CD8-positive, alpha-beta memory T cell (primary cell): ENCODE measurements around the gene IFNGR1. TPM values are rescaled to one million over a fixed set of nuclear protein-coding genes. Genes with fewer than 3 reads are reported as not detected.
A peak's percentile ranks its signal among the peaks of the same experiment; 100 is the strongest.

Experiments used
- CTCF ChIA-PET: fragments of 350-600 bp; sonication (Branson Sonifier 250); formaldehyde crosslinking; loops from one replicate; lab custom pipeline; 2021; ENCODE audit warnings: antibody characterized with exemption; lab: Charles Lee
- POLR2A ChIA-PET: fragments of 350-600 bp; sonication (Branson Sonifier 250); formaldehyde crosslinking; loops from one replicate; lab custom pipeline; 2021; ENCODE audit warnings: antibody characterized with exemption; lab: Charles Lee
- DNase-seq, 5 donors: peaks; one replicate each; pipeline versions ENCODE4 v3.0.0 to v3.0.0-alpha.2; 2020 to 2022; ENCODE audit warnings: mixed read lengths in 1 of 5
- H3K27ac ChIP-seq: one replicate; pipeline ENCODE4 v1.7.0; 2013; ENCODE audit warnings: low read depth, mild to moderate bottlenecking, low read length, moderate library complexity
- H3K27me3 ChIP-seq: 2 replicates; pipeline ENCODE4 v1.7.0; 2013; ENCODE audit warnings: low read length, mild to moderate bottlenecking; ENCODE audit not compliant: insufficient read depth, poor library complexity, severe bottlenecking
- H3K36me3 ChIP-seq: 2 replicates; pipeline ENCODE4 v1.7.0; 2013; ENCODE audit warnings: mild to moderate bottlenecking, low read length, moderate library complexity; ENCODE audit not compliant: insufficient read depth
- H3K4me1 ChIP-seq: 2 replicates; pipeline ENCODE4 v1.7.0; 2013; ENCODE audit warnings: mild to moderate bottlenecking, low read length, moderate library complexity; ENCODE audit not compliant: insufficient read depth
- H3K4me3 ChIP-seq: 2 replicates; pipeline ENCODE4 v1.7.0; 2013; ENCODE audit warnings: mild to moderate bottlenecking, low read length
- H3K9me3 ChIP-seq: 2 replicates; pipeline ENCODE4 v1.7.0; 2013; ENCODE audit warnings: mild to moderate bottlenecking, low read length
- H3K27ac Mint-ChIP-seq, 8 donors: one replicate each; pipeline ENCODE4 v1.8.0; 2020 to 2021; ENCODE audit warnings: mixed read lengths in 8 of 8, mild to moderate bottlenecking in 6 of 8, inconsistent platforms in 3 of 8, moderate library complexity in 3 of 8
- H3K27me3 Mint-ChIP-seq, 2 donors: one replicate each; pipeline ENCODE4 v1.8.0; 2020 to 2021; ENCODE audit warnings: mixed read lengths in 2 of 2, mild to moderate bottlenecking in 1 of 2, moderate library complexity in 1 of 2
- H3K36me3 Mint-ChIP-seq, 3 donors: one replicate each; pipeline ENCODE4 v1.8.0; 2020 to 2021; ENCODE audit warnings: mixed read lengths in 3 of 3, inconsistent platforms in 1 of 3, mild to moderate bottlenecking in 1 of 3
- H3K4me1 Mint-ChIP-seq, 3 donors: one replicate each; pipeline ENCODE4 v1.8.0; 2020 to 2021; ENCODE audit warnings: mixed read lengths in 3 of 3, inconsistent platforms in 1 of 3, mild to moderate bottlenecking in 1 of 3
- H3K4me3 Mint-ChIP-seq, 7 donors: one replicate each; pipeline ENCODE4 v1.8.0; 2020 to 2021; ENCODE audit warnings: mixed read lengths in 7 of 7, mild to moderate bottlenecking in 6 of 7, moderate library complexity in 4 of 7, inconsistent platforms in 2 of 7
- H3K9me3 Mint-ChIP-seq, 5 donors: one replicate each; pipeline ENCODE4 v1.8.0; 2020 to 2022; ENCODE audit warnings: mixed read lengths in 5 of 5, mild to moderate bottlenecking in 3 of 5, moderate library complexity in 2 of 5, inconsistent platforms in 1 of 5
- polyA plus RNA-seq: library from polyadenylated mRNA; unstranded; fragments of 300-500 nt; fragmentation: Illumina TruSeq; gene quantifications from one replicate; pipeline ENCODE4 v1.2.3, GENCODE V29; 2021
- total RNA-seq, 2 experiments: library from RNA; stranded (reverse); gene quantifications; one replicate each; pipeline ENCODE4 v1.2.3, GENCODE V29; 2021

Gene IFNGR1
- total and polyA plus RNA-seq, 3 experiments from 2014 or later: 18.9 to 80.0 (median 19.9) TPM

DNA sequence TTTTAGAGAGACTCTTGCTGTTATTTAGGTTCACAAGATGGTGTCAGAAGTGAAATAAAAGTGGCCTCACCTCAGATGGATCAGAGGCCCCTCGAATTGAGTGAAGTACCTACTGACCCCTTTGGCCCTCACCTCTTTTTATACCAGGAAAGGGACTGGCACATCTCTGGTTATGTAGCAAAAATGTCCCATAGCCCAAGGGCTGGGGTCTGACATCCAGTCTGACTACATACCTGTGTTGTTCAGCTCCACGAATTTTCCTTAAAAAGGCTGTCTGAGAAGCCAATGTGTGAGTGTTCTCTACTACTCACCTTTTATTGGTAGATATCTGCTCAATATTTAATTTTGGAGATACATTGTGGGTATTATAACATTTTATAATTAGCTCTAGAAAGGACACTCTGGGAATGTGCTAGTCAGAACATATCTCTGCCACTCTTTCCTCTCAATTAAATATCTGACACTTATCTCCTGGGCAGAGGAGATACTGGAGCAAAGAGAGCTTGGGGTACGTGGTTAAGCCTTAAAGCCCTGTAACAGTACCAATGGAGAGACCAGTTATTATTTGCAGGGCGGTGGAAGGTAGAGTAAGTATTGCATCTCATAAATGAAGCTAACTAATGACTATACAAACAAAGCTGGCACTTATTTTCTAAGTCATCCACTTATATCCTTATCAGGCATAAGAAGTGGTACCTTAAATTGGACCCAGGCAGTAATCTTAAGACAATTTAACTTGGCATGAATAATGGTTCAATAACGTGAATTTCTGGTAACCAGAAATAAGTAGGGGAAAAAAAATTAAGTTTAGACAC, 25.7 kb downstream of the IFNGR1 start:
- DNase-seq: no peak
- ChIA-PET CTCF (no interaction called here), POLR2A (no interaction called here)
- Histone ChIP-seq H3K27me3 (no peaks in the 10 kb centered on the region), H3K4me1 (no peaks in the 10 kb centered on the region), H3K9me3 (no peaks in the 10 kb centered on the region), H3K36me3 (no peaks in the 10 kb centered on the region), H3K4me3 (no peak overlapping the region), H3K27ac (no peak overlapping the region)
- Mint-ChIP-seq H3K9me3 (peaks cover 0 to 1% (median 0%) of the 10 kb centered on the region in 5 donors), H3K36me3 (peaks cover 3 to 12% (median 10%) of the 10 kb centered on the region in 3 donors), H3K4me3 (no peak overlapping the region), H3K27me3 (no peaks in the 10 kb centered on the region), H3K4me1 (peaks cover 21 to 31% (median 27%) of the 10 kb centered on the region in 3 donors), H3K27ac (peak overlapping the region in 1 of 8 donors; percentile 21)

DNA sequence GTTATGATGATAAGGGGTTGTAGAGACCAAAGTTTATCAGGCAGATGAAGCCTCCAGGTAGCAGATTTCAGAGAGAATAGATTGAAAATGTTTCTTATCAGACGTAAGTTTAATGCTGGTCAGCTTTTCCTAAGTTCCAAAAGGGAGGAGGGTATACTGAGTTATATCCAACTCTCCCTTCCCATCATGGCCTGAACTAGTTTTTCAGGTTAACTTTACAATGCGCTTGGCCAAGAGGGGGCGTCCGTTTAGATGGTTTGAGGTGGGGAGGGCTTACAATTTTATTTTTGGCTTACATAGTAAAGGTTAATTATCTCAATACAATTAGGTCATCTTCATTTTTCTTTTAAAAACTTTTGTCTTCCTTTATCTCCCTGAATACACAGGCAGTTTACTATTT, 26.4 kb downstream of the IFNGR1 start:
- peaks cover 0 to 4% (median 0%) of the 10 kb centered on the region in 5 donors for H3K9me3 Mint-ChIP-seq
- Histone ChIP-seq H3K9me3 (no peaks in the 10 kb centered on the region), H3K27me3 (no peaks in the 10 kb centered on the region), H3K4me1 (no peaks in the 10 kb centered on the region), H3K4me3 (no peak overlapping the region), H3K27ac (no peak overlapping the region), H3K36me3 (no peaks in the 10 kb centered on the region)
- no peak for DNase-seq
- ChIA-PET CTCF (no interaction called here), POLR2A (no interaction called here)
- H3K4me3 Mint-ChIP-seq: no peak overlapping the region
- no peak overlapping the region for H3K27ac Mint-ChIP-seq
- H3K27me3 Mint-ChIP-seq: no peaks in the 10 kb centered on the region
- peaks cover 0 to 7% (median 6%) of the 10 kb centered on the region in 3 donors for H3K36me3 Mint-ChIP-seq
- H3K4me1 Mint-ChIP-seq: peaks cover 17 to 24% (median 23%) of the 10 kb centered on the region in 3 donors

DNA sequence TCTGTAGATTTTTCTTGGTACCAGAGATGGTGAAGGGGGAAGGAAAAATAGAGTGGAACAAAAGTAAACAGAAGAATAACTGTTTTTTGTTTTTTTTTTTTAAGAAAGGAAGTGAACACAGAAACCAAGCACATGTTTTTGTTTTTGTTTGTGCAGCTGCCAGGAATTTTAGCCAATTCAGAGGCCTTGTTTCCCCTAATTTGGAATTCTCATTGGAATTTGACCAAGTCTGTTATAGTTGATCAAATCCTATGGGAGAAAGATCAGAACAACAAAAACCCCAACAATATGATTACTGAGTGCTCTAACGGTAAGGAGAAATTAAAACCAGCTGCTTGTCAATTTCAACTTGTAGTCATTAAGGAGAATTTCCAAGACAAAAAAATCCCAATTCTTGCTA, 27.5 kb downstream of the IFNGR1 start:
- no peak for DNase-seq
- H3K27ac ChIP-seq: no peak overlapping the region
- peaks cover 0 to 2% of the 10 kb centered on the region in 2 donors for H3K27me3 Mint-ChIP-seq
- peaks cover 1 to 6% (median 4%) of the 10 kb centered on the region in 5 donors for H3K9me3 Mint-ChIP-seq
- H3K4me1 ChIP-seq: no peaks in the 10 kb centered on the region
- ChIA-PET POLR2A (no interaction called here), CTCF (no interaction called here)
- no peaks in the 10 kb centered on the region for H3K27me3 ChIP-seq
- H3K4me3 Mint-ChIP-seq: no peak overlapping the region
- no peaks in the 10 kb centered on the region for H3K36me3 ChIP-seq
- no peak overlapping the region for H3K4me3 ChIP-seq
- H3K4me1 Mint-ChIP-seq: peaks cover 13 to 16% (median 16%) of the 10 kb centered on the region in 3 donors
- H3K9me3 ChIP-seq: no peaks in the 10 kb centered on the region
- H3K27ac Mint-ChIP-seq: no peak overlapping the region
- peaks cover 0 to 13% (median 1%) of the 10 kb centered on the region in 3 donors for H3K36me3 Mint-ChIP-seq

DNA sequence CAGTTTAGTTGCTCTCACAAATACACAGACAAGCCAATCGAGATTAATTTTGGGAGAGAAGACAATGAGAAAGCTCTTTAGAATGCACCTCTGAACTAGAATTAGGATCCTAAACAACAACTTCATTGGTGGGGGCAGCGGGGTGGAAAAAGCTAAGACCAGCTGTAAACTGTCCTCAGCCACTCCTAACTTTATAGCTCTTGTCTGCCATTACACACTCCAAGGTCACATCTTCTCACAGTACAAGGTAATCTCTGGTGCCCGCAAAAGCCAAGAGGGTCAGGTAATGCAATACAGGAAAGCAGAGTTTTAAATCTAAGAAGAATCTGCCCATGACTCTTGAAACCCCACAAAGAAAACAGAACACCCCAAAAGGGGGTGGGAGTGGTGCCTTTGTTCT, 27.9 kb downstream of the IFNGR1 start:
- peaks cover 9 to 12% (median 12%) of the 10 kb centered on the region in 3 donors for H3K4me1 Mint-ChIP-seq
- no peak overlapping the region for H3K27ac Mint-ChIP-seq
- H3K36me3 Mint-ChIP-seq: peaks cover 0 to 16% (median 0%) of the 10 kb centered on the region in 3 donors
- Histone ChIP-seq H3K36me3 (no peaks in the 10 kb centered on the region), H3K9me3 (no peaks in the 10 kb centered on the region), H3K4me3 (no peak overlapping the region), H3K4me1 (no peaks in the 10 kb centered on the region), H3K27me3 (no peaks in the 10 kb centered on the region), H3K27ac (no peak overlapping the region)
- peaks cover 3 to 10% (median 5%) of the 10 kb centered on the region in 5 donors for H3K9me3 Mint-ChIP-seq
- H3K4me3 Mint-ChIP-seq: no peak overlapping the region
- no peak for DNase-seq
- peaks cover 0 to 2% of the 10 kb centered on the region in 2 donors for H3K27me3 Mint-ChIP-seq
- ChIA-PET CTCF (no interaction called here), POLR2A (no interaction called here)

DNA sequence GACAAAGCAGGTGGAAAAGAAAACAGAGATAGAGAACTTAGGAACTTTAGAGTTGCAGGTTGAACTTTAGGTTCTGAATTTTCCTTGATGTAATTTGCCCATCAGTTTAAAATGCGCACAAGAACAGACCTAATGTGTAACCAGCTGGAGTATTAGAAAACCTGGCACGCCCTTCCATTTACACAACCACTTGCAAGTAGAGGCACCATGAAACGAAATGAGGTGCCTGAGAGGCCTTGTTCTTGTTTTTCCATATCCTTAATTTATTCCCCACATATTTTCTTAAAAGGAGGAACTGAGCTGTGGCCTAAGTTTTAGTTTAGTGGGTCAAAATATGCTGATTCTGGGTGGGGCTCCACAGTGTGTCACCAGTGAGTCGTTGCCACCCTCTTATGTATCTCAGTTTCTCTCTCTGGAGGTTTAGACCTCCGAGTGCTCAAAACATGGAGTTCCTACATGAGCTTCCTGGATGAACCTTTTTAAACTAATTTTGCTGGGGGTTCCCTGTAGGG, 28.5 kb downstream of the IFNGR1 start:
- no peaks in the 10 kb centered on the region for H3K27me3 ChIP-seq
- H3K27me3 Mint-ChIP-seq: peaks cover 0 to 7% of the 10 kb centered on the region in 2 donors
- no peaks in the 10 kb centered on the region for H3K9me3 ChIP-seq
- H3K27ac Mint-ChIP-seq: no peak overlapping the region
- H3K4me1 ChIP-seq: no peaks in the 10 kb centered on the region
- H3K4me3 ChIP-seq: no peak overlapping the region
- no peaks in the 10 kb centered on the region for H3K36me3 ChIP-seq
- H3K4me1 Mint-ChIP-seq: peaks cover 3 to 6% (median 6%) of the 10 kb centered on the region in 3 donors
- peaks cover 0 to 18% (median 0%) of the 10 kb centered on the region in 3 donors for H3K36me3 Mint-ChIP-seq
- ChIA-PET POLR2A (no interaction called here), CTCF (no interaction called here)
- H3K9me3 Mint-ChIP-seq: peaks cover 5 to 12% (median 8%) of the 10 kb centered on the region in 5 donors
- DNase-seq: no peak
- no peak overlapping the region for H3K27ac ChIP-seq
- no peak overlapping the region for H3K4me3 Mint-ChIP-seq

DNA sequence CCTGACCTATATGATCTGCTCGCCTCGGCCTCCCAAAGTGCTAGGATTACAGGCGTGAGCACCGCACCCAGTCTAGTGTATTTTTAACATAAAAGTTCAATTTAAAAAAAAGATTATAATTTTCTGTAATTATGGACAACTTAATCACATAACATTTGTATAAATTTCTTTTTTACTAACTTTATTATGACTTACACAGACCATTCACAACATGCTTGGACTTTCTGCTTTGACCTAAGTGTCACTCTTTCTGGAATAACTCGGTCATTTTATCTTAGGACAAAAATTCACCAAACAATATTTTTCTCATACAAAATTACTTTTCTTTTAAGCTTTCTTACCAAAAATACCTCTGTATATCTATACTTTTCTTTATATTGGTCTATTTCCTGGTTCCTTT, 30.3 kb downstream of the IFNGR1 start:
- POLR2A ChIA-PET: no interaction called here
- peaks cover 7 to 27% (median 23%) of the 10 kb centered on the region in 5 donors for H3K9me3 Mint-ChIP-seq
- Histone ChIP-seq H3K4me3 (no peak overlapping the region), H3K27ac (no peak overlapping the region), H3K27me3 (no peaks in the 10 kb centered on the region), H3K36me3 (no peaks in the 10 kb centered on the region), H3K9me3 (no peaks in the 10 kb centered on the region), H3K4me1 (no peaks in the 10 kb centered on the region)
- no peak overlapping the region for H3K4me3 Mint-ChIP-seq
- H3K27me3 Mint-ChIP-seq: peaks cover 0 to 11% of the 10 kb centered on the region in 2 donors
- H3K27ac Mint-ChIP-seq: no peak overlapping the region
- no peak for DNase-seq
- no peaks in the 10 kb centered on the region for H3K4me1 Mint-ChIP-seq
- CTCF ChIA-PET: interaction anchor here (1.2 kb wide), 1 partner anchor 23 kb away, joined by 3 read pairs; no protein-coding TSS in a partner anchor
- H3K36me3 Mint-ChIP-seq: peaks cover 0 to 29% (median 0%) of the 10 kb centered on the region in 3 donors

DNA sequence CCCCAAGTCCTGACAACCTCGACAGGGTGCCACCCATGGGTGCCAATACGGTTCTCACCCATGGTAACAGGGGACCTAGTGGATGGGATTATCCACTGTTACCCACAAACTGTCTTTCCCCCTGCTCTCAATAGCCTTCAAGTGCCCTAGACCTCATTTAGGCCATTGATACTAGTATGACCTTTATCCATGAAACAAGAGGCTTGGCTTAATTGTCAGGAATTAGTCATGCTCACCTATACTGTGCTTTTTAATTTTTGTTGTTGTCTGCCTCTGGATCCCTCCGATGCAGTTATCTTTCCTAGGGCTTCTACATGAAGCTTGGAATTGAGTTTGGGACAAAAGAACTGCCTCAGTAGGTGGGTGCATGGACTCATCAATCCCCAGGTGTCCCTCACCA, 33.9 kb downstream of the IFNGR1 start:
- POLR2A ChIA-PET: no interaction called here
- H3K27ac Mint-ChIP-seq: no peak overlapping the region
- Histone ChIP-seq H3K4me1 (no peaks in the 10 kb centered on the region), H3K9me3 (peaks cover 7% of the 10 kb centered on the region), H3K4me3 (no peak overlapping the region), H3K36me3 (no peaks in the 10 kb centered on the region), H3K27me3 (no peaks in the 10 kb centered on the region), H3K27ac (no peak overlapping the region)
- no peak overlapping the region for H3K4me3 Mint-ChIP-seq
- H3K4me1 Mint-ChIP-seq: no peaks in the 10 kb centered on the region
- peaks cover 0 to 49% (median 1%) of the 10 kb centered on the region in 3 donors for H3K36me3 Mint-ChIP-seq
- H3K27me3 Mint-ChIP-seq: peaks cover 0 to 11% of the 10 kb centered on the region in 2 donors
- H3K9me3 Mint-ChIP-seq: peaks cover 19 to 53% (median 42%) of the 10 kb centered on the region in 5 donors
- DNase-seq: no peak
- CTCF ChIA-PET: no interaction called here

DNA sequence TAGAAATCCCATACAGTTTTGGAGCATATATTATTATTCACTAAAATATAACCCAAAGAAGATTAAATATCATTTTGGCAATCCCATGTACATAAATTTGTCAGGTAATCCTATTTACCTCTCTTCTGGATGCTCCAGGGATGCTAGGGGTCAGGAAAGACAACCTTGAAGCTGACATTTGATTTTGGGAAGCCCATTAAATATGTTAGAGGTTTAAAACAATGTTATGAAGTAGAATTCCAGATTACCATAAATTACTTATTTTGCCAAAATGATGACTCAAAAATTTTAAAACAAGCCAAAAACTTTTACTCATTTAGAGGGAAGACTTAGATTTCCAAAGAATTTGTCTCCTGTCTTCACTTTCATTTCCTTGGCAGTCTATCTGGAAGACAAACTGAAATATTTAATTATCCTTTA, 36.5 kb downstream of the IFNGR1 start:
- POLR2A ChIA-PET: no interaction called here
- no peak overlapping the region for H3K27ac ChIP-seq
- Mint-ChIP-seq H3K36me3 (peaks cover 0 to 47% (median 1%) of the 10 kb centered on the region in 3 donors), H3K4me1 (no peaks in the 10 kb centered on the region), H3K4me3 (no peak overlapping the region), H3K27ac (no peak overlapping the region), H3K27me3 (peaks cover 13 to 15% of the 10 kb centered on the region in 2 donors), H3K9me3 (peaks cover 24 to 53% (median 42%) of the 10 kb centered on the region in 5 donors)
- DNase-seq: no peak
- CTCF ChIA-PET: no interaction called here
- peaks cover 7% of the 10 kb centered on the region for H3K9me3 ChIP-seq
- no peak overlapping the region for H3K4me3 ChIP-seq
- no peaks in the 10 kb centered on the region for H3K4me1 ChIP-seq
- H3K36me3 ChIP-seq: no peaks in the 10 kb centered on the region
- no peaks in the 10 kb centered on the region for H3K27me3 ChIP-seq
